Measurements from ENCODE around the gene SLC35A5. TPM values are rescaled to one million over a fixed set of nuclear protein-coding genes. Genes with fewer than 3 reads are reported as not detected.

Gene SLC35A5
- total RNA-seq, 2 donors from 2014 or later, result 39.9 to 43.2 TPM

GRCh38 chr3:112604536-112604935, 42.7 kb downstream of the SLC35A5 start:
- H3K4me3 Mint-ChIP-seq, result no peak overlapping the region
- H3K4me3 ChIP-seq (ENCODE audit: low read length), result no peak overlapping the region
- peak overlapping the region; percentile 81 for H3K27ac ChIP-seq (ENCODE audit: low read depth, low read length)
- no peaks in the 10 kb centered on the region for H3K9me3 ChIP-seq (ENCODE audit: control insufficient read depth, low read length)
- no peaks in the 10 kb centered on the region for H3K4me1 ChIP-seq (ENCODE audit: control insufficient read depth, insufficient read depth, low read length)
- no peaks in the 10 kb centered on the region for H3K9me3 Mint-ChIP-seq
- WGBS, 2 experiments (ENCODE audit: insufficient coverage in 1 of 2, insufficient read length in 1 of 2), result 73 to 95% methylated on average over 2 to 4 of the region's 4 CpGs
- no peak overlapping the region for H3K9ac ChIP-seq (ENCODE audit: extremely low read depth, low read length, poor library complexity, severe bottlenecking)
- no peak for TF ChIP-seq CTCF (conservative IDR thresholded peaks at IDR 0.05)
- no peak for DNase-seq
- H3K36me3 ChIP-seq (ENCODE audit: control insufficient read depth, insufficient read depth, low read length), result no peaks in the 10 kb centered on the region
- H3K4me1 Mint-ChIP-seq, result peaks cover 2% of the 10 kb centered on the region
- no peak overlapping the region for H3K27ac Mint-ChIP-seq
- H3K27me3 Mint-ChIP-seq (ENCODE audit: insufficient read depth), result no peaks in the 10 kb centered on the region
- H3K36me3 Mint-ChIP-seq (ENCODE audit: low read depth), result no peaks in the 10 kb centered on the region
- no peaks in the 10 kb centered on the region for H3K27me3 ChIP-seq (ENCODE audit: control insufficient read depth, insufficient read depth, low read length, poor library complexity, severe bottlenecking)

- 77 to 93% methylated on average over 9 of the region's 9 CpGs for WGBS, 2 experiments (ENCODE audit: insufficient coverage in 1 of 2, insufficient read length in 1 of 2)
- H3K27ac ChIP-seq (ENCODE audit: low read depth, low read length), result peak overlapping the region; percentile 81
Observed at GRCh38 chr3:112605285-112605684, 43.4 kb downstream of the SLC35A5 start.

GRCh38 chr3:112606098-112606497, 44.3 kb downstream of the SLC35A5 start:
- no peak for TF ChIP-seq CTCF (conservative IDR thresholded peaks at IDR 0.05)
- H3K27ac Mint-ChIP-seq, result no peak overlapping the region
- Histone ChIP-seq H3K27me3 (ENCODE audit: control insufficient read depth, insufficient read depth, low read length, poor library complexity, severe bottlenecking) (no peaks in the 10 kb centered on the region), H3K9me3 (ENCODE audit: control insufficient read depth, low read length) (no peaks in the 10 kb centered on the region), H3K36me3 (ENCODE audit: control insufficient read depth, insufficient read depth, low read length) (no peaks in the 10 kb centered on the region), H3K9ac (ENCODE audit: extremely low read depth, low read length, poor library complexity, severe bottlenecking) (no peak overlapping the region), H3K27ac (ENCODE audit: low read depth, low read length) (peak overlapping the region; percentile 81), H3K4me1 (ENCODE audit: control insufficient read depth, insufficient read depth, low read length) (no peaks in the 10 kb centered on the region), H3K4me3 (ENCODE audit: low read length) (no peak overlapping the region)
- H3K27me3 Mint-ChIP-seq (ENCODE audit: insufficient read depth), result no peaks in the 10 kb centered on the region
- DNase-seq, result no peak
- no peaks in the 10 kb centered on the region for H3K9me3 Mint-ChIP-seq
- H3K4me3 Mint-ChIP-seq, result no peak overlapping the region
- 100% methylated on average over 1 to 2 of the region's 2 CpGs for whole genome bisulfite sequencing, 2 experiments (ENCODE audit: insufficient coverage in 1 of 2, insufficient read length in 1 of 2)
- no peaks in the 10 kb centered on the region for H3K36me3 Mint-ChIP-seq (ENCODE audit: low read depth)
- peaks cover 2% of the 10 kb centered on the region for H3K4me1 Mint-ChIP-seq

More at GRCh38 chr3:112605285-112605684, 43.4 kb downstream of the SLC35A5 start:
- Histone ChIP-seq H3K9ac (ENCODE audit: extremely low read depth, low read length, poor library complexity, severe bottlenecking) (no peak overlapping the region), H3K27me3 (ENCODE audit: control insufficient read depth, insufficient read depth, low read length, poor library complexity, severe bottlenecking) (no peaks in the 10 kb centered on the region), H3K9me3 (ENCODE audit: control insufficient read depth, low read length) (no peaks in the 10 kb centered on the region), H3K36me3 (ENCODE audit: control insufficient read depth, insufficient read depth, low read length) (no peaks in the 10 kb centered on the region), H3K4me3 (ENCODE audit: low read length) (no peak overlapping the region), H3K4me1 (ENCODE audit: control insufficient read depth, insufficient read depth, low read length) (no peaks in the 10 kb centered on the region)
- peaks cover 2% of the 10 kb centered on the region for H3K4me1 Mint-ChIP-seq
- H3K9me3 Mint-ChIP-seq, result no peaks in the 10 kb centered on the region
- DNase-seq, result no peak
- no peak for TF ChIP-seq CTCF (conservative IDR thresholded peaks at IDR 0.05)
- no peak overlapping the region for H3K4me3 Mint-ChIP-seq
- H3K27me3 Mint-ChIP-seq (ENCODE audit: insufficient read depth), result no peaks in the 10 kb centered on the region
- no peak overlapping the region for H3K27ac Mint-ChIP-seq
- H3K36me3 Mint-ChIP-seq (ENCODE audit: low read depth), result no peaks in the 10 kb centered on the region
